GM19023 (cell line): Measurements from ENCODE around the gene CAPRIN1.
"Not testable (repeated sequence)": the region's sequence is repeated elsewhere in the genome, so short reads cannot be mapped to it uniquely, and the experiment has no call there.

Experiments
- ATAC-seq: cut with Tn5 transposase; IDR thresholded peaks from one replicate; pipeline ENCODE4 v1.9.1; 2021; ENCODE audit warnings: mild to moderate bottlenecking, moderate library complexity; ENCODE audit not compliant: unreplicated experiment

CAPRIN1 gene

GRCh38 chr11:34084637-34085036, 33.1 kb downstream of the CAPRIN1 start:
- no peak for ATAC-seq

- ATAC-seq: no peak
Observed at GRCh38 chr11:34086554-34087283, 35.2 kb downstream of the CAPRIN1 start.

GRCh38 chr11:34091825-34092224, 40.3 kb downstream of the CAPRIN1 start:
- no peak for ATAC-seq

- not testable (repeated sequence) for ATAC-seq
Observed at GRCh38 chr11:34094900-34095299, 43.4 kb downstream of the CAPRIN1 start.

GRCh38 chr11:34098813-34099212, 47.3 kb downstream of the CAPRIN1 start:
- ATAC-seq: no peak

GRCh38 chr11:34104680-34105078, 53.1 kb downstream of the CAPRIN1 start:
- ATAC-seq: no peak

- ATAC-seq: peak; percentile 94
Observed at GRCh38 chr11:34105079-34105956, 53.8 kb downstream of the CAPRIN1 start, which contains the start of gene NAT10. NAT10 (plus strand) TSS chr11:34105629; CDS start chr11:34108226, 2,597 bp downstream.

GRCh38 chr11:34105957-34106504, 54.5 kb downstream of the CAPRIN1 start:
- ATAC-seq: no peak

- ATAC-seq: no peak
Observed at GRCh38 chr11:34111722-34112270, 60.3 kb downstream of the CAPRIN1 start.

- no peak for ATAC-seq
Observed at GRCh38 chr11:34114014-34114413, 62.5 kb downstream of the CAPRIN1 start.

GRCh38 chr11:34114471-34114870, 62.9 kb downstream of the CAPRIN1 start:
- ATAC-seq: no peak

- ATAC-seq: no peak
Observed at GRCh38 chr11:34120651-34121050, 69.1 kb downstream of the CAPRIN1 start.

GRCh38 chr11:34124885-34125668, 73.5 kb downstream of the CAPRIN1 start:
- no peak for ATAC-seq

- ATAC-seq: no peak
Observed at GRCh38 chr11:34126959-34127848, 75.7 kb downstream of the CAPRIN1 start.

- ATAC-seq: no peak
Observed at GRCh38 chr11:34128824-34129223, 77.3 kb downstream of the CAPRIN1 start.

GRCh38 chr11:34132261-34132965, 80.9 kb downstream of the CAPRIN1 start:
- ATAC-seq: no peak

- ATAC-seq: no peak
Observed at GRCh38 chr11:34134765-34135164, 83.2 kb downstream of the CAPRIN1 start.

- ATAC-seq: no peak
Observed at GRCh38 chr11:34135439-34135838, 83.9 kb downstream of the CAPRIN1 start.

- no peak for ATAC-seq
Observed at GRCh38 chr11:34136420-34136819, 84.9 kb downstream of the CAPRIN1 start.
